Upper lobe of left lung (tissue), 6 donors: ENCODE data around the gene MYADM. TPM values are rescaled to one million over a fixed set of nuclear protein-coding genes. Genes with fewer than 3 reads are reported as not detected.
A peak's percentile ranks its signal among the peaks of the same experiment; 100 is the strongest.
"Not testable (repeated sequence)": the region's sequence is repeated elsewhere in the genome, so short reads cannot be mapped to it uniquely, and the experiment has no call there.

Source experiments
- ATAC-seq, 2 donors: fragments of 200-7000 bp; cut with Tn5 transposase; one replicate each; pipeline ENCODE4 v1.9.1; 2022; ENCODE audit warnings: mild to moderate bottlenecking in 2 of 2, moderate library complexity in 2 of 2; ENCODE audit not compliant: low FRiP score in 2 of 2
- DNase-seq, 2 donors: peaks; one replicate each; pipeline ENCODE4 v3.0.0-alpha.2; 2019 to 2020
- H3K27ac ChIP-seq, 4 donors: fragments of 200-600 bp; sonication (generic); one replicate each; pipeline ENCODE4 v1.5.1; 2016 to 2019
- H3K27me3 ChIP-seq, 4 donors: fragments of 200-600 bp; sonication (generic); one replicate each; pipeline ENCODE4 v1.5.1; 2017 to 2019
- H3K36me3 ChIP-seq, 4 donors: fragments of 200-600 bp; sonication (generic); one replicate each; pipeline ENCODE4 v1.5.1; 2016 to 2019
- H3K4me1 ChIP-seq, 4 donors: fragments of 200-600 bp; sonication (generic); one replicate each; pipeline ENCODE4 v1.5.1; 2018 to 2019
- H3K4me3 ChIP-seq, 4 donors: fragments of 200-600 bp; sonication (generic); one replicate each; pipeline ENCODE4 v1.5.1; 2017 to 2019; ENCODE audit warnings: mild to moderate bottlenecking in 2 of 4, moderate library complexity in 1 of 4
- H3K9me3 ChIP-seq, 4 donors: fragments of 200-600 bp; sonication (generic); one replicate each; pipeline ENCODE4 v1.5.1; 2018 to 2019
- CTCF ChIP-seq, 6 experiments: fragments of 450-650 bp in 4 of 6; fragments of 200-600 bp in 2 of 6; sonication (generic) in 2 of 6; IDR thresholded peaks; one replicate each; pipeline ENCODE4 v1.5.1; 2016 to 2019; ENCODE audit warnings: antibody characterized with exemption in 6 of 6
- EP300 ChIP-seq, 4 donors: sonication (generic); formaldehyde crosslinking; IDR thresholded peaks; one replicate each; pipeline ENCODE4 v1.5.1; 2017; ENCODE audit warnings: antibody characterized with exemption in 4 of 4, control low read depth in 2 of 4
- POLR2A ChIP-seq, 4 donors: fragments of 450-650 bp; IDR thresholded peaks; one replicate each; pipeline ENCODE4 v1.5.1; 2016 to 2017; ENCODE audit warnings: antibody characterized with exemption in 4 of 4, mild to moderate bottlenecking in 2 of 4
- POLR2AphosphoS5 ChIP-seq, 2 donors: sonication (generic); formaldehyde crosslinking; IDR thresholded peaks; one replicate each; pipeline ENCODE4 v1.5.1; 2017; ENCODE audit warnings: antibody characterized with exemption in 2 of 2
- WGBS, 2 donors: methylation state at CpG; one replicate each; pipeline ENCODE4 v1.1.5; 2017 to 2018; 5-methylcytosine and 5-hydroxymethylcytosine counted together
- total RNA-seq, 6 donors: library from RNA; depleted of rRNA in 4 of 6; stranded (reverse); fragments of >200 nt in 4 of 6; gene quantifications; one replicate each; pipeline versions ENCODE4 v1.1.0 to v1.2.1, GENCODE V29; 2016 to 2021
- donor health status: DM: no; HTN: no; CAD: no; lungs with moderate emphysema.
- donor health status: DM: no; HTN: yes; CAD: no; lungs with severe emphysema.

The MYADM gene
- total RNA-seq, 6 donors from 2014 or later: 31.4 to 312 (median 145) TPM

GRCh38 chr19:53869805-53870484 lies 2.3 kb downstream of the MYADM start:
- not testable (repeated sequence) for H3K27me3 ChIP-seq, H3K9me3 ChIP-seq, ATAC-seq
- Histone ChIP-seq H3K4me1 (peaks cover 40 to 83% (median 50%) of the 10 kb centered on the region in 4 donors), H3K36me3 (peaks cover 7 to 41% (median 20%) of the 10 kb centered on the region in 4 donors), H3K27ac (peak overlapping the region; percentile 91 to 98 (median 96)), H3K4me3 (peak overlapping the region; percentile 60 to 95 (median 78))
- TF ChIP-seq CTCF (IDR thresholded peaks at IDR 0.05): peak in 1 of 6 experiments; percentile 3
- peak in 1 of 2 donors; percentile 85 for DNase-seq
- WGBS, 2 donors: 15 to 48% methylated on average over 3 to 4 of the region's 24 CpGs

GRCh38 chr19:53870485-53870844 lies 2.8 kb downstream of the MYADM start:
- TF ChIP-seq POLR2AphosphoS5 (IDR thresholded peaks at IDR 0.05): no peak
- no peak for TF ChIP-seq CTCF (IDR thresholded peaks at IDR 0.05)
- no peak for TF ChIP-seq EP300 (IDR thresholded peaks at IDR 0.05)
- no peak for TF ChIP-seq POLR2A (IDR thresholded peaks at IDR 0.05)
- Histone ChIP-seq H3K36me3 (peaks cover 7 to 46% (median 23%) of the 10 kb centered on the region in 4 donors), H3K27me3 (no peaks in the 10 kb centered on the region), H3K4me3 (peak overlapping the region in 3 of 4 donors; percentile 60 to 83 (median 73)), H3K9me3 (no peaks in the 10 kb centered on the region), H3K27ac (peak overlapping the region; percentile 91 to 98 (median 96)), H3K4me1 (peaks cover 36 to 83% (median 47%) of the 10 kb centered on the region in 4 donors)
- ATAC-seq (no peak), DNase-seq (peak in 1 of 2 donors; percentile 70)
- WGBS, 2 donors: 36 to 40% methylated on average over 5 of the region's 5 CpGs

GRCh38 chr19:53871454-53871853 lies 3.8 kb downstream of the MYADM start:
- H3K27ac ChIP-seq: peak overlapping the region; percentile 4 to 98 (median 94)
- H3K4me1 ChIP-seq: peaks cover 31 to 76% (median 39%) of the 10 kb centered on the region in 4 donors
- 40 to 77% methylated on average over 7 of the region's 7 CpGs for WGBS, 2 donors
- ATAC-seq (no peak), DNase-seq (peak in 1 of 2 donors; percentile 51)
- H3K9me3 ChIP-seq: no peaks in the 10 kb centered on the region
- TF ChIP-seq EP300 (IDR thresholded peaks at IDR 0.05) (no peak), CTCF (IDR thresholded peaks at IDR 0.05) (no peak), POLR2AphosphoS5 (IDR thresholded peaks at IDR 0.05) (no peak), POLR2A (IDR thresholded peaks at IDR 0.05) (no peak)
- peak overlapping the region in 1 of 4 donors; percentile 73 for H3K4me3 ChIP-seq
- H3K36me3 ChIP-seq: peaks cover 7 to 56% (median 28%) of the 10 kb centered on the region in 4 donors
- no peaks in the 10 kb centered on the region for H3K27me3 ChIP-seq

GRCh38 chr19:53872762-53873161 lies 5.1 kb downstream of the MYADM start:
- DNase-seq: no peak
- Histone ChIP-seq H3K27ac (no peak overlapping the region), H3K9me3 (no peaks in the 10 kb centered on the region), H3K36me3 (peaks cover 7 to 58% (median 28%) of the 10 kb centered on the region in 4 donors), H3K4me3 (no peak overlapping the region), H3K4me1 (peaks cover 24 to 67% (median 31%) of the 10 kb centered on the region in 4 donors), H3K27me3 (no peaks in the 10 kb centered on the region)
- WGBS, 2 donors: 62 to 80% methylated on average over 6 of the region's 6 CpGs
- no peak for TF ChIP-seq EP300 (IDR thresholded peaks at IDR 0.05)
- no peak for TF ChIP-seq POLR2A (IDR thresholded peaks at IDR 0.05)
- TF ChIP-seq CTCF (IDR thresholded peaks at IDR 0.05): no peak
- no peak for TF ChIP-seq POLR2AphosphoS5 (IDR thresholded peaks at IDR 0.05)
- no peak for ATAC-seq
